ENCODE results near the gene TENM4. TPM values are rescaled to one million over a fixed set of nuclear protein-coding genes. Genes with fewer than 3 reads are reported as not detected.

Gene TENM4
- polyA plus RNA-seq, 1 donor from 2014 or later, result 16.8 TPM

GRCh38 chr11:78798663-78799062 is 642.2 kb downstream of the TENM4 start:
- H3K79me2 ChIP-seq (replicated peaks; ENCODE audit: insufficient read depth, low read length), result no peaks in the 10 kb centered on the region
- TF ChIP-seq EZH2 (IDR thresholded peaks at IDR 0.05; ENCODE audit: borderline replicate concordance, insufficient read depth, low read length, poor library complexity, severe bottlenecking), result no peak
- TF ChIP-seq TAF1 (IDR thresholded peaks at IDR 0.05; ENCODE audit: low read depth), result no peak
- no peak for TF ChIP-seq EP300 (conservative IDR thresholded peaks at IDR 0.05; ENCODE audit: poor library complexity, severe bottlenecking)
- TF ChIP-seq SMC3 (conservative IDR thresholded peaks at IDR 0.05; ENCODE audit: poor library complexity), result peak; percentile 62
- TF ChIP-seq, protein P1, sequence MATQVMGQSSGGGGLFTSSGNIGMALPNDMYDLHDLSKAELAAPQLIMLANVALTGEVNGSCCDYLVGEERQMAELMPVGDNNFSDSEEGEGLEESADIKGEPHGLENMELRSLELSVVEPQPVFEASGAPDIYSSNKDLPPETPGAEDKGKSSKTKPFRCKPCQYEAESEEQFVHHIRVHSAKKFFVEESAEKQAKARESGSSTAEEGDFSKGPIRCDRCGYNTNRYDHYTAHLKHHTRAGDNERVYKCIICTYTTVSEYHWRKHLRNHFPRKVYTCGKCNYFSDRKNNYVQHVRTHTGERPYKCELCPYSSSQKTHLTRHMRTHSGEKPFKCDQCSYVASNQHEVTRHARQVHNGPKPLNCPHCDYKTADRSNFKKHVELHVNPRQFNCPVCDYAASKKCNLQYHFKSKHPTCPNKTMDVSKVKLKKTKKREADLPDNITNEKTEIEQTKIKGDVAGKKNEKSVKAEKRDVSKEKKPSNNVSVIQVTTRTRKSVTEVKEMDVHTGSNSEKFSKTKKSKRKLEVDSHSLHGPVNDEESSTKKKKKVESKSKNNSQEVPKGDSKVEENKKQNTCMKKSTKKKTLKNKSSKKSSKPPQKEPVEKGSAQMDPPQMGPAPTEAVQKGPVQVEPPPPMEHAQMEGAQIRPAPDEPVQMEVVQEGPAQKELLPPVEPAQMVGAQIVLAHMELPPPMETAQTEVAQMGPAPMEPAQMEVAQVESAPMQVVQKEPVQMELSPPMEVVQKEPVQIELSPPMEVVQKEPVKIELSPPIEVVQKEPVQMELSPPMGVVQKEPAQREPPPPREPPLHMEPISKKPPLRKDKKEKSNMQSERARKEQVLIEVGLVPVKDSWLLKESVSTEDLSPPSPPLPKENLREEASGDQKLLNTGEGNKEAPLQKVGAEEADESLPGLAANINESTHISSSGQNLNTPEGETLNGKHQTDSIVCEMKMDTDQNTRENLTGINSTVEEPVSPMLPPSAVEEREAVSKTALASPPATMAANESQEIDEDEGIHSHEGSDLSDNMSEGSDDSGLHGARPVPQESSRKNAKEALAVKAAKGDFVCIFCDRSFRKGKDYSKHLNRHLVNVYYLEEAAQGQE (IDR thresholded peaks at IDR 0.05; ENCODE audit: borderline replicate concordance), result no peak
- no peak for TF ChIP-seq POLR2AphosphoS5 (IDR thresholded peaks at IDR 0.05)
- TF ChIP-seq MXI1 (conservative IDR thresholded peaks at IDR 0.05; ENCODE audit: poor library complexity, severe bottlenecking), result no peak
- TF ChIP-seq, protein P2, sequence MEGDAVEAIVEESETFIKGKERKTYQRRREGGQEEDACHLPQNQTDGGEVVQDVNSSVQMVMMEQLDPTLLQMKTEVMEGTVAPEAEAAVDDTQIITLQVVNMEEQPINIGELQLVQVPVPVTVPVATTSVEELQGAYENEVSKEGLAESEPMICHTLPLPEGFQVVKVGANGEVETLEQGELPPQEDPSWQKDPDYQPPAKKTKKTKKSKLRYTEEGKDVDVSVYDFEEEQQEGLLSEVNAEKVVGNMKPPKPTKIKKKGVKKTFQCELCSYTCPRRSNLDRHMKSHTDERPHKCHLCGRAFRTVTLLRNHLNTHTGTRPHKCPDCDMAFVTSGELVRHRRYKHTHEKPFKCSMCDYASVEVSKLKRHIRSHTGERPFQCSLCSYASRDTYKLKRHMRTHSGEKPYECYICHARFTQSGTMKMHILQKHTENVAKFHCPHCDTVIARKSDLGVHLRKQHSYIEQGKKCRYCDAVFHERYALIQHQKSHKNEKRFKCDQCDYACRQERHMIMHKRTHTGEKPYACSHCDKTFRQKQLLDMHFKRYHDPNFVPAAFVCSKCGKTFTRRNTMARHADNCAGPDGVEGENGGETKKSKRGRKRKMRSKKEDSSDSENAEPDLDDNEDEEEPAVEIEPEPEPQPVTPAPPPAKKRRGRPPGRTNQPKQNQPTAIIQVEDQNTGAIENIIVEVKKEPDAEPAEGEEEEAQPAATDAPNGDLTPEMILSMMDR (IDR thresholded peaks at IDR 0.05; ENCODE audit: poor library complexity, severe bottlenecking), result peak; percentile 59
- TF ChIP-seq RAD21 (conservative IDR thresholded peaks at IDR 0.05), result peak; percentile 53
- no peaks in the 10 kb centered on the region for H3F3A ChIP-seq (ENCODE audit: insufficient read depth, low read length, poor library complexity, severe bottlenecking)
- H3K9me3 ChIP-seq (ENCODE audit: low read length), result no peaks in the 10 kb centered on the region
- H3K4me3 ChIP-seq (ENCODE audit: low read length), result no peak overlapping the region
- no peak overlapping the region for H3K27ac ChIP-seq (ENCODE audit: low read length)
- H3K36me3 ChIP-seq (ENCODE audit: insufficient read depth, low read length), result peaks cover 16% of the 10 kb centered on the region
- H3K4me2 ChIP-seq (ENCODE audit: low read length), result no peak overlapping the region
- H3K27me3 ChIP-seq (ENCODE audit: insufficient read depth, low read depth, low read length), result no peaks in the 10 kb centered on the region
- no peak overlapping the region for H2AFZ ChIP-seq (ENCODE audit: low read depth, low read length)
- no peaks in the 10 kb centered on the region for H4K20me1 ChIP-seq (ENCODE audit: insufficient read depth)
- H3K9me2 ChIP-seq (ENCODE audit: insufficient read depth, low read length), result no peaks in the 10 kb centered on the region
- no peak overlapping the region for H3K9ac ChIP-seq (ENCODE audit: low read length)

- Histone ChIP-seq H3K27ac (ENCODE audit: low read length) (no peak overlapping the region), H3F3A (ENCODE audit: insufficient read depth, low read length, poor library complexity, severe bottlenecking) (no peaks in the 10 kb centered on the region), H3K4me2 (ENCODE audit: low read length) (no peak overlapping the region), H4K20me1 (ENCODE audit: insufficient read depth) (no peaks in the 10 kb centered on the region), H3K9me2 (ENCODE audit: insufficient read depth, low read length) (no peaks in the 10 kb centered on the region), H3K4me3 (ENCODE audit: low read length) (no peak overlapping the region), H3K79me2 (replicated peaks; ENCODE audit: insufficient read depth, low read length) (no peaks in the 10 kb centered on the region), H3K9me3 (ENCODE audit: low read length) (no peaks in the 10 kb centered on the region), H3K36me3 (ENCODE audit: insufficient read depth, low read length) (peaks cover 16% of the 10 kb centered on the region), H2AFZ (ENCODE audit: low read depth, low read length) (no peak overlapping the region), H3K27me3 (ENCODE audit: insufficient read depth, low read depth, low read length) (no peaks in the 10 kb centered on the region), H3K9ac (ENCODE audit: low read length) (no peak overlapping the region)
- TF ChIP-seq EZH2 (IDR thresholded peaks at IDR 0.05; ENCODE audit: borderline replicate concordance, insufficient read depth, low read length, poor library complexity, severe bottlenecking) (no peak), SMC3 (conservative IDR thresholded peaks at IDR 0.05; ENCODE audit: poor library complexity) (no peak), MXI1 (conservative IDR thresholded peaks at IDR 0.05; ENCODE audit: poor library complexity, severe bottlenecking) (no peak), TAF1 (IDR thresholded peaks at IDR 0.05; ENCODE audit: low read depth) (no peak), POLR2AphosphoS5 (IDR thresholded peaks at IDR 0.05) (no peak), EP300 (conservative IDR thresholded peaks at IDR 0.05; ENCODE audit: poor library complexity, severe bottlenecking) (no peak), RAD21 (conservative IDR thresholded peaks at IDR 0.05) (no peak)
- TF ChIP-seq, protein P1 (IDR thresholded peaks at IDR 0.05; ENCODE audit: borderline replicate concordance), result no peak
- TF ChIP-seq, protein P2 (IDR thresholded peaks at IDR 0.05; ENCODE audit: poor library complexity, severe bottlenecking), result no peak
Measured at GRCh38 chr11:78797559-78797958, 643.3 kb downstream of the TENM4 start.
